ENCODE results near the gene PARP3. TPM values are rescaled to one million over a fixed set of nuclear protein-coding genes. Genes with fewer than 3 reads are reported as not detected.

The PARP3 gene
- total and polyA plus RNA-seq, 10 of the 15 experiments (the other 5 are each of a cell fraction or from before 2014, with no cell fraction given) = 2.1 to 31.2 (median 19.5) TPM

GRCh38 chr3:51957520-51958205 lies 15.5 kb downstream of the PARP3 start (continued):
- TF ChIP-seq, protein P1, sequence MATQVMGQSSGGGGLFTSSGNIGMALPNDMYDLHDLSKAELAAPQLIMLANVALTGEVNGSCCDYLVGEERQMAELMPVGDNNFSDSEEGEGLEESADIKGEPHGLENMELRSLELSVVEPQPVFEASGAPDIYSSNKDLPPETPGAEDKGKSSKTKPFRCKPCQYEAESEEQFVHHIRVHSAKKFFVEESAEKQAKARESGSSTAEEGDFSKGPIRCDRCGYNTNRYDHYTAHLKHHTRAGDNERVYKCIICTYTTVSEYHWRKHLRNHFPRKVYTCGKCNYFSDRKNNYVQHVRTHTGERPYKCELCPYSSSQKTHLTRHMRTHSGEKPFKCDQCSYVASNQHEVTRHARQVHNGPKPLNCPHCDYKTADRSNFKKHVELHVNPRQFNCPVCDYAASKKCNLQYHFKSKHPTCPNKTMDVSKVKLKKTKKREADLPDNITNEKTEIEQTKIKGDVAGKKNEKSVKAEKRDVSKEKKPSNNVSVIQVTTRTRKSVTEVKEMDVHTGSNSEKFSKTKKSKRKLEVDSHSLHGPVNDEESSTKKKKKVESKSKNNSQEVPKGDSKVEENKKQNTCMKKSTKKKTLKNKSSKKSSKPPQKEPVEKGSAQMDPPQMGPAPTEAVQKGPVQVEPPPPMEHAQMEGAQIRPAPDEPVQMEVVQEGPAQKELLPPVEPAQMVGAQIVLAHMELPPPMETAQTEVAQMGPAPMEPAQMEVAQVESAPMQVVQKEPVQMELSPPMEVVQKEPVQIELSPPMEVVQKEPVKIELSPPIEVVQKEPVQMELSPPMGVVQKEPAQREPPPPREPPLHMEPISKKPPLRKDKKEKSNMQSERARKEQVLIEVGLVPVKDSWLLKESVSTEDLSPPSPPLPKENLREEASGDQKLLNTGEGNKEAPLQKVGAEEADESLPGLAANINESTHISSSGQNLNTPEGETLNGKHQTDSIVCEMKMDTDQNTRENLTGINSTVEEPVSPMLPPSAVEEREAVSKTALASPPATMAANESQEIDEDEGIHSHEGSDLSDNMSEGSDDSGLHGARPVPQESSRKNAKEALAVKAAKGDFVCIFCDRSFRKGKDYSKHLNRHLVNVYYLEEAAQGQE (IDR thresholded peaks at IDR 0.05; ENCODE audit: low read depth, low read length) = no peak
- TF ChIP-seq CREB1 (IDR thresholded peaks at IDR 0.05; ENCODE audit: low read depth) = no peak
- TF ChIP-seq CHD2 (IDR thresholded peaks at IDR 0.05; ENCODE audit: borderline replicate concordance, low read depth, low read length) = no peak
- TF ChIP-seq BCLAF1 (IDR thresholded peaks at IDR 0.05) = no peak
- TF ChIP-seq HSF1 (IDR thresholded peaks at IDR 0.05; ENCODE audit: low read depth, low read length) = no peak
- TF ChIP-seq RAD21 (IDR thresholded peaks at IDR 0.05; ENCODE audit: insufficient read depth, low read depth, low read length) = no peak
- no peak for TF ChIP-seq NRF1 (conservative IDR thresholded peaks at IDR 0.05; ENCODE audit: low read depth, low read length)
- TF ChIP-seq, protein P2, sequence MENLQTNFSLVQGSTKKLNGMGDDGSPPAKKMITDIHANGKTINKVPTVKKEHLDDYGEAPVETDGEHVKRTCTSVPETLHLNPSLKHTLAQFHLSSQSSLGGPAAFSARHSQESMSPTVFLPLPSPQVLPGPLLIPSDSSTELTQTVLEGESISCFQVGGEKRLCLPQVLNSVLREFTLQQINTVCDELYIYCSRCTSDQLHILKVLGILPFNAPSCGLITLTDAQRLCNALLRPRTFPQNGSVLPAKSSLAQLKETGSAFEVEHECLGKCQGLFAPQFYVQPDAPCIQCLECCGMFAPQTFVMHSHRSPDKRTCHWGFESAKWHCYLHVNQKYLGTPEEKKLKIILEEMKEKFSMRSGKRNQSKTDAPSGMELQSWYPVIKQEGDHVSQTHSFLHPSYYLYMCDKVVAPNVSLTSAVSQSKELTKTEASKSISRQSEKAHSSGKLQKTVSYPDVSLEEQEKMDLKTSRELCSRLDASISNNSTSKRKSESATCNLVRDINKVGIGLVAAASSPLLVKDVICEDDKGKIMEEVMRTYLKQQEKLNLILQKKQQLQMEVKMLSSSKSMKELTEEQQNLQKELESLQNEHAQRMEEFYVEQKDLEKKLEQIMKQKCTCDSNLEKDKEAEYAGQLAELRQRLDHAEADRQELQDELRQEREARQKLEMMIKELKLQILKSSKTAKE (IDR thresholded peaks at IDR 0.05; ENCODE audit: low read depth, poor library complexity, severe bottlenecking) = no peak

Measured in GM12878 (cell line).